GM04504 (cell line): ENCODE data around the gene GIMAP8.
"Not testable (repeated sequence)": the region's sequence is repeated elsewhere in the genome, so short reads cannot be mapped to it uniquely, and the experiment has no call there.

Experiments
- DNase-seq: peaks from one replicate; pipeline ENCODE4 v3.0.0-alpha.2; 2012; ENCODE audit warnings: low read depth

Gene GIMAP8

GRCh38 chr7:150435390-150436073 lies 14.9 kb upstream of the GIMAP8 start:
- no peak for DNase-seq

GRCh38 chr7:150439967-150440366 lies 10.5 kb upstream of the GIMAP8 start:
- no peak for DNase-seq

DNA sequence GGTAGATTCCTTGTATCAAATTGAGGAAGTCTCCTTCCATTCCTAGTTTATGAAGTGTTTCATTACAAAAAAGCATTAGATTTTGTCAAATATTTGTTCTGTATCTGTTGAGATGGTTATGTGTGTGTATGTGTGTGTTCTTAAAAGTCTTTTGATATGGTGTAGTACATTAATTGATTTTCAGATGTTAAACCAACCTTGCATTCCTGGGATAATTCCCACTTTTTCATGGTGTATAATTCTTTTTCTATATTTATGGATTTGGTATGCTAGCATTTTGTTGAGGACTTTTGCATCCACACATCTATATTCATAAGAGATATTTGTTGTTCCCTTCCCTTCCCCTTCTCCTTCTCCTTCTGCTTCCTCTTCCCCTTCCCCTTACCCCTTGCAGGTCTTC lies 8.9 kb upstream of the GIMAP8 start:
- DNase-seq = no peak

GRCh38 chr7:150442811-150443210 lies 7.6 kb upstream of the GIMAP8 start:
- DNase-seq = no peak

GRCh38 chr7:150443793-150444540 lies 6.5 kb upstream of the GIMAP8 start:
- no peak for DNase-seq

DNA sequence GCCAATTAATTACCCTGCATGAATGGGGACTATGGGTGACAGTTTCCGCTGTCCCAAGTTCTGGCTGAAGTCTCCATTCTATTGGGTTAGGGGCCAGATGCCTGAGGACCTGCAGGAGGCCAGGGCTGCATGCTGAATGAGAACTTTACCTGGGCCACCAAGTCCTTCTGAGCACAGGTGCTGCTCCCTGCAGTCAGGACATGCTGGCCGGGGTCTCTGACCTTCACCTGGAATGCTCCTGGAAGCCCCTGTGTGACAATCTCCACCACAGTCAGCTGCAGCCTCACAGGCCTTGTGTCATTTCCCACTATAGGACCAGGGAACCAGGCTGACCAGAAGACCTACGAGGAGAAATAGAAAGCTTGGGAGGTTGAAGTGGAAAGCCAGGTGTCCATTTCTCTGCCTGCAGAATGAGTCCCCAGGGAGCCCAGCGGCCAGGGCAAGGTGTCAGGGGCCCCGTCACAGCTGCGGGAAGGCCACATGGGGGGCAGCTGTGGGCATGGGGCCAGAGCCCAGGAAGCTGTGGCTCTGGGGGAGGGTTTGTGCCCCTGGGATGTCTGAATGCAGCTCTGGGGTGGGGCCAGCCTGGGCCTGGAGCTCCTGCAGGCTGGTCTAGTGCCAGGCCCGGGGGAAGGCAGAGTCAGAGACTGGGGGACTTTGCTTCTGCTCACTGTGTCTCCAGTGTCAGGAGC lies 5.6 kb upstream of the GIMAP8 start:
- no peak for DNase-seq

DNA sequence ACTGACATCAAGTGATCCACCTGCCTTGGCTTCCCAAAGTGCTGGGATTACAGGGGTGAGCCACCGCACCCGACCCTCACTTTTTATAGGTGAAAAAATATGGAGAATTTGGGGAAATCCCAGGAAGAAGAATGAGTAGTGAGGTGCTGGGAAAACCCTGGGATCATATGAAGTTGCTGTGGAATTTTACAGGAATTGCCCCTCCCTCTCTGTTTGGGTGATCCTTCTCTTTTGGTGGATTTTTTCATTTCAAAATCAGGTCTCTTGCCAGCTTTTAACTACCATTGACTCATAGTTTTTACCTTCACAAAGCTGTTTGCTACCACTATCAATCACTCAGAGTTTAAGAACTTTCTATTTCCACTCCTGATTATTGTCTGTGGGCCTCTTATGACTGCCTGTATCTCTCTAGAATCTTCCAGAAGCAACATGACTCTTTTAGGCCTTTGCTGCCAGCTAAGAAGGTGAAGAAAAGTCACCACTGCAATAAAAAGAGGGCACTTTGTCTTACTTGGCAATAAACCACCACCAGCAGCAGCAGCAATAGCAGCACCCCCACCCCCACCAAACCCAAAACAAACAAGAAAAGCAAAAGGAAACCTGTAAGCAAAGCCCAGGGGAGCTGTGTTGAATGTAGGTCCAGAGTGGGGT lies 4.0 kb upstream of the GIMAP8 start:
- DNase-seq = no peak

DNA sequence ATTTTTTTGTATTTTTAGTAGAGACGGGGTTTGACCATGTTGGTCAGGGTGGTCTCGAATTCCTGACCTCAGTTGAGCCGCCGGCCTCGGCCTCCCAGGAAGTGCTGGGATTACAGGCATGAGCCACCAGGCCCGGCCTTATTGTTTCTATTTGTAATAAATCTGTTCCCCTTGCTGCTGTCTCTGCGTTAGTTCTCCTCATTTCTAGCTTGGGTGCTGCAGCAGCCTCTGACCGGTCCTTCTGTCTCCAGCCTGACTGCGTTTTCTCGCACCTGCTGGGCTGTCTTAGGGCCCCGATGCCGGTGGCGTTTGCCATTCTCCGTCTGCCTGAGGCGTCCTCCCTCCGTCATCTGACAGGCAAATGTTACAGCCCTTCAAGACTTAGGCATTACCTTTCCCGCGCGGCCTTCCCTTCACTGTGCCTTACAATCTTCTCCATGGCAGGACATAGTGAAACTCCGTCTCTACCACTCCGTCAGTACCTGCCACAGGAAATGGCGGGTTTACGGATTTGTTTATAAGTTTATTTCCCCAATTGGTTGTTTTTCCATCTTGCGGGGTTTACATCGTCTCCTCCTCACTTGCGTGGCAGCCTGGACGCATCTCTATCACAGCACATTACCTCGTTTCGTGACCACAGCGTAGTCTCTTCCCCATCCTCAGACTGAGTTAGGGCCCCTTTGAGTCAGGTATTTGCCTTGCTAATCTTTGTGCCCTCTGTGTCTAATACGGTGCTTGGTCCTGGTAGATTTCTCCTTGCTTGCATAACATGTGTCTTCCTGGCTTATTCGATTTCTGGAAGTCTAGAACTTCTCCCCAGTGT lies 2.3 kb upstream of the GIMAP8 start:
- no peak for DNase-seq

- peak; percentile 17 for DNase-seq
Observed at GRCh38 chr7:150448789-150449147, 1.7 kb upstream of the GIMAP8 start.

DNA sequence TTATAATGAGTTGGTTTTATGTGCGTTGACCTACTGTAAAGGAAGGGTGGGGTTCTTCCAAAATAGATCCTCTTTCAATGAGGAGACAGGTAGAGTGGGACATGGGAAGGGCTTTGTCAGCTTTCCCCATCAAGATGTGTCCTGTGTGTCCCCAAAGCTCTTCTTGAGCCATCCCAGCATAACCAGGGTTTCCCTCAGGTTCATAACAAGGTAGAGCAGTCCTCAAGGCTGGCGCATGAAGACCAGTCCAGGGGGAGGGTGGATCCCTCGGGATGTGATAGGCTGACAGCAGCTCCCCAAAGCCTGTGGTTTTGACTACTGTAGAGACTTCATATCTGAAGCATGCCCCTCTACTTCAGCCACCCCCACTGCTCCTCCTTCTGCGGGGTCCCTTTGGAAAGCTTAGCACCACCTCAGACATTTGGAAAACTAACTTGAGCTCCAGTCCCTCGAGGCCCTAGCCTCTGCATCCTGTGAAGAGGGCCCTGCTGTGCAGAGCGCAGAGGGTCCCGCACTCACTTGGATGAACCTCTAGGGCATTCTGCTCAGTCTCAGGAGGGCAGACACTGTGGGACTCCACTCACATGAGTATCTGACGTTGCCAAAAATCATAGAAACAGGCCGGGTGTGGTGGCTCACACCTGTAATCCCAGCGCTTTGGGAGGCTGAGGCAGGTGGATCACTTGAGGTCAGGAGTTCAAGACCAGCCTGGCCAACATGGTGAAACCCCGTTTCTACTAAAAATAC lies 1.1 kb upstream of the GIMAP8 start:
- no peak for DNase-seq

GRCh38 chr7:150451097-150451793 lies 815 bp downstream of the GIMAP8 start:
- DNase-seq = no peak

GRCh38 chr7:150451833-150452461 lies 1.5 kb downstream of the GIMAP8 start:
- DNase-seq = no peak

- DNase-seq = no peak
Observed at GRCh38 chr7:150453181-150453580, 2.8 kb downstream of the GIMAP8 start.

DNA sequence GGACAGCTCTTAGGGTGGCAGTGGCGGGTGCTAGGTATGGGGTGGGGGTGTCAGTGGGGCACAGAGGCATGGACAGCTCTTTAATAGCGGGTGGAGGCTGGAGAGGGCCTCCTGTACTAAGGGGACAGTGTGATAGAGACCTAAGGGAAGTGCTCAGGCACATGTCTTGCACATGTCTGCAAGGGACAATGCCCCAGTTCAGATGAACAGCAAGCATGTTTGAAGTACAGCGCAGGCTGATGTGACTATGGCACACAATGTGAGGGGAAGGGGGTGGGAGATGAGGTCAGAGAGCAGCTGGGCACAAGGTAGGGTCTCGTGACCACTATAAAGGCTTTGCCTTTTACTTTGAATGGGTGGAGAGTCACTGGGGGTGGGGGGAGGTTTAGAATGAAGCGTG lies 3.5 kb downstream of the GIMAP8 start:
- no peak for DNase-seq

DNA sequence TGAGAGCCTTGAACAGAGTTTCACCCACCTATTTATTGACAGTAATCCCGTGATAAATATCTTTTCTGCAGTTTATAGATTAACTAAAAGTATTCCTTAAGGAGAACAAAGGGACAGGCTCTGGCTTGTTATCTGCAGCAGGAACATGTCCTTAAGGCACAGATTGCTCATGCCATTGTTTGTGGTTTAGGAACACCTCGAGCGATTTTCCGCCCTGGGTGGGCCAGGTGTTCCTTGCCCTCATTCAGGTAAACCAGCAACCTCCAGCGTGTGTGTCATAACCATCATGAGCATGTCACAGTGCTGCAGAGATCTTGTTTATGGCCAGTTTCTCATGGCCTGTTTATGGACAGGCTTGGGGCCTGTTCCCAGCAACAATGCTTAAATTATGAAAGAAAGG lies 6.6 kb downstream of the GIMAP8 start:
- not testable (repeated sequence) for DNase-seq

- no peak for DNase-seq
Observed at GRCh38 chr7:150458235-150458634, 7.8 kb downstream of the GIMAP8 start.

GRCh38 chr7:150458756-150459155 lies 8.3 kb downstream of the GIMAP8 start:
- DNase-seq = no peak

GRCh38 chr7:150461520-150461919 lies 11.1 kb downstream of the GIMAP8 start:
- no peak for DNase-seq

DNA sequence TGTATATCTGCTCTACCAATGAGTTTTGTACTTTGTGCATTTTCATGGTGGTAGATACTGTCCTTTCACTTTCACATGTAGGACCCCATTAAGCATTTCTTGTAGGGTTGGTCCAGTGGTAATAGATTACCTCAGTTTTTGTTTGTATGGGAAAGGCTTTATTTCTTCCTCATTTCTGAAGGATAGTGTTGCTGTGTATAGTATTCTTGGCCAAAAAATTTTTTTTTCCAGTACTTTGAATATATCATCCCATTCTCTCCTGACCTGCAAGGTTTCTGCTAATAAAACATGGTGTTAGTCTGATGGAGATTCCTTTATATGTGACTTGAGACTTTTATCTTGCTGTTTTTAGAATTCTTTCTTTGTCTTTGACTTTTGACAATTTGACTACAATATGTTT lies 12.0 kb downstream of the GIMAP8 start:
- no peak for DNase-seq

DNA sequence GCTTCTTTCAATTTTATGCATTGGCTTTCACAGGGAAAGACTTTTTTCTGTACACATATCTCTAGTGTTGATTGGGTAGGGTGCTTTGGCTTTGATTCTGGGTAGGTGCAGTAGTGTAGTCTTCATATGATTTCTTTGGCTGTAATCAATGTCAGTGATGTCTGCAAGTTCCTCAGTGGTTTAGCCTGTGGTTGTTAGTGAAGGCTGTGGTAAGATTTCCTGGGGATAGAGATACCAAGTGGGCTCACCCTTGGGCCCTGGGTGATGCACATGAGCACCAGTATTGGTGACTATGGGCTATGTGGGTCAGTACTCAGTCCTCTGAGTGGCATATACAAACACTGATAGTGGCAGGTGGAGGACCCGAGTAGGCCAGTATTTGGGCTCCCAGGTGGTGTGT lies 13.0 kb downstream of the GIMAP8 start:
- DNase-seq = no peak
